LoVo (cell line): Measurements from ENCODE around the gene PBLD.

Experiments
- DNase-seq: peaks from one replicate; pipeline ENCODE4 v3.0.0-alpha.2; 2016; ENCODE audit warnings: low spot score

PBLD gene

DNA sequence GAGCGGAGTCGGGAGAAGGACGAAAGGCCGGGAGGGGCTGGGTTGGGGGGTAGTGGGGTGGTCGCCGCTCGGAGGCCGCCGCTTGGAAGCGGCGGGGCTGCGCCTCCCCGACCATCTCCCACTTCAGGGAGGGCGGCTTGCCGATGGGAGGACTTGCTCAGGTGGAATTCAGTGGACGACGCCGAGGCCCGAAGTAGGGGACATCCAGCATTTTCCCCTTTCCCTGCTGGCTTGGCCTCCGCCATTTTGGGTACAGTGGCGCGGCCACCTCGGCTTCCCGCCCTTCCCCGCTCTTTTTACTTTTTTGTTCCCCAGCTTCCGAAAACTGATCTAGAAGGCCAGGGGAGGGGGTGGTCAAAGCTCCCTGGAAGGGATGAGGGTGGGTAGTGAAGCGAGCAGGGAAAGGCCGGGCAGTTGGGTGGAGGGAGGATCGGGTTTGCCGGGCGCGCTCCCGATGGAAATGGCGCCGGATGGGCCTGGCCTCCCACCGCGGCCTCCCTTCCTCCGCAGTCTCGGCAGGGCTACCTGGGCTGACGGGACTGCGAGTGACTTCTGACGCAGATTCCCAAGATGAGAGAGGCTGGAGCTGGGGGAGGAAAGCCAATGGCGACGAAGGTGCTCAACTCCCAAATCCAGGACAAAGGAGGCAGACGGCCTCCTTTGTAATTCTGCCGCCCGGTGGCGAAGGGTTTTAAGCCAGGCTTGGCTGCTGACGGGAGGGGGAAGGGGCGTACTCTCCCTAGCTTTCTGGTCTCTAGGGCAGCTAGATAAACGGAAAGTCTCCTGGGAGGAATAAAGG lies at the start of gene PBLD:
TSS of gene PBLD (minus strand) at position 670 of the 799 bp plus-strand sequence. CDS start 26,084 bp downstream, outside the sequence.
- DNase-seq = peak; percentile 72

DNA sequence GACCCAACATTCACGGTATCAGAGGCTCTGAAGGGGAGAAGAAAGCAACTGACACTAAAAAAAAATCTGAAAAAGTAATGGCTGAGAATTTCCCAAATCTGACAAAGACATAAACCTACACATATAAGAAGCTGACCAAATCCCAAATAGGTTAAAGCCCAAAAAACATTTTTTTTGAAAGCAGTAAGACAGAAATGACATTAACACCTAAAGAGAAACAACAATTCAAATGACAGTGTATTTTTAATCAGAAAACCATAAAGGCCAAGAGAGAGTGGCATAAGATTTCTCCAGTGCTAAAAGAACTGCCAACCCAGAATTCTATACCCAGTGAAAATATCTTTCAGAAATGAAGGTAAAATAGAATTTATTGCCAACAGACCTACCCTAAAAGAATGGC lies 38.9 kb upstream of the PBLD start:
- DNase-seq = no peak

- DNase-seq = no peak
Observed at GRCh38 chr10:68367121-68367520, 34.4 kb upstream of the PBLD start.

- DNase-seq = no peak
Observed at GRCh38 chr10:68366600-68366999, 33.9 kb upstream of the PBLD start.

DNA sequence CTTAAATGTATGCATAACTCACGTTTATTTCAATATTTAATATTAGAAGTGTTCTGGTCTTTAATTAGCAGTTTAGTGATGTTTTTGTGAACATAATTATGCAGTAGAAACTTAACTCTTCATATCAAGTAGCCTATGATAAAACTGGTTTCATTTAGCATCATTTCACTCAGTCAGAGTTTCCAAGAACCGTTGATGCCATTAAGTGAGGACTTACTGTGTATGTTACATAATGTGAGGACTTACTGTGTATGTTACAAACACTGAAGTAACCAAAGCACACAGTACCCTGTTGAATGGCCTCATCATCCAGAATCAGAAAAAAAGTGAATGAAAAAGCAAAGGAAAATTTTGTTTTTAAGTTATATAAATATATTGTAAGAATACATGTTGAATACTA lies 32.9 kb upstream of the PBLD start:
- DNase-seq = no peak

DNA sequence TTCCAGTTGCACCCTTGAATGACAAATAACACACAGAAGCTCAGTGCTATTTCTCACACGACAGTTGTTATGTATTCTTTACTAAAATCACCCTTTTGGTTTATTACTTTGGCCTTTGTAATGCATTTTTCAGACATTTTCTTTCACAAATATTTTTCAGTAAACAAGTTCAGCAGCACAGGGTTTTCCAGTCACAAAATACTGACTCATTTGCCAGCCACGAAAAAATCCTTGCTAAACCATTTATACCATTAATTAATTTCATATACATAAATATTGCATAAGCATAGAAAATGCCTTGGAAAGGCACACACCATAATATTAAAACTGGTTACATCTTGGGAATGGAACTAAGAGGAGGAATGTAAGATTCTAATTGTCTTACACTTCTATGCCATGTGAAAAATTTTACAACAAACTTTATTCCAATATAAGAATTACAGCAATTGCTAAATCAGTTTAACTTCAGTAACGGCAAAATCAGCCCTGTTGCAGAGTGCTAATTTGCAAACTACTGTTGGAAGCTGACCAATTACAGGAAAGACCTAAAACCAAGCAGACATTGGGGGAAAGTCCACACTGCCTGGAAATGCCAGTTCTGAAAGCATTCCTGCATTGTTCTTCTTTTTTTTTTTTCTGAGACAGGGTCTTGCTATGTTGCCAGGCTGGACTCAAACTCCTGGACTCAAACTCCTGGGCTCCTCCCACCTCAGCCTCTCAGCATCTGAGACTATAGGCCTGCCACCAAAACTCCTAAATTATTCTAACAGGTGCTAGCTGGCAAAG lies 31.6 kb upstream of the PBLD start:
- no peak for DNase-seq

DNA sequence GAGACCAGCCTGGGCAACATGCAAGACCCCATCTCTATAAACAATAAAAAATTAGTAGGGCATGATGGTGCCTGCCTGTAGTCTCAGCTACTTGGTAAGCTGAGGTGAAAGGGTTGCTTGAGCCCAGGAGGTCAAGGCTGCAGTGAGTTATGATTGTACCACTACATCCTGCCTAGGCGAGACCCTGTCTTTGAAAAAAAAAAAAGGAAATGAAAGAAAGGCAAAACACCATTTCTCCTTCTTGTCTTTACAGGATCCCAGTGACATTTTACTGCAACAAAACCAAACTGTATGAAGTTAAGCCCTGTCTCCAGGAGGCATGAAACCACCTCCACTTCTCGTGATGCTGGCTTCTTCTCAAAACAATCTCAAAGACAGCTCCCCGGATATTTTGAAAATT lies 29.9 kb upstream of the PBLD start:
- no peak for DNase-seq

DNA sequence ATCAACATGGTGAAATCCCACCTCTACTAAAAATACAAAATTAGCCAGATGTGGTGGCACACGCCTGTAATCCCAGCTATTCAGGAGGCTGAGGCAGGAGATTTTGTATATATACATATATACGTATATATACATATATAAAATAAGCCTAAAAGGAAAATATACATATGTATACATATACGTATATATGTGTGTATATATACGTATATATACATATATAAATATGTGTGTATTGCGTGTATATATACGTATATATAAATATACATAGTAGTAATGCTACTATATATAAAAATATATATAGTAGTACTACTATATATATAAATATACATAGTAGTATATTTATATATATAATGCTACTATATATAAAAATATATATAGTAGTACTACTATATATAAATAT lies 26.5 kb upstream of the PBLD start:
- no peak for DNase-seq

DNA sequence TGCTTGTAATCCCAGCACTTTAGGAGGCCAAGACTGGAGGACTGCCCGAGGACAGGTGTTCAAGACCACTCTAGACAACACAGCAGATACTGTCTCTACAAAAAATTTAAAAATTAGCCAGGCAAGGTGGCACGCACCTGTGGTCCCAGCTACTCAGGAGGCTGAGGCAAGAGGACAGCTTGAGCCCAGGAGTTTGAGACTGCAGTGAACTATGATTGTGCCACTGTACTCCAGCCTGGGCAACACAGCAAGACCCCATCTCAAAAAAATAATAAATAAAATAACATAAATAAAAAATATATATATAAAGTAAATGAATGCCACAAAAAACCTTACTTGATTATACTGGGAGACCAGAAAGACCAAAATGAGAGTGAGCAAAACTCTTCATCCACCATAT lies 20.8 kb upstream of the PBLD start:
- no peak for DNase-seq

DNA sequence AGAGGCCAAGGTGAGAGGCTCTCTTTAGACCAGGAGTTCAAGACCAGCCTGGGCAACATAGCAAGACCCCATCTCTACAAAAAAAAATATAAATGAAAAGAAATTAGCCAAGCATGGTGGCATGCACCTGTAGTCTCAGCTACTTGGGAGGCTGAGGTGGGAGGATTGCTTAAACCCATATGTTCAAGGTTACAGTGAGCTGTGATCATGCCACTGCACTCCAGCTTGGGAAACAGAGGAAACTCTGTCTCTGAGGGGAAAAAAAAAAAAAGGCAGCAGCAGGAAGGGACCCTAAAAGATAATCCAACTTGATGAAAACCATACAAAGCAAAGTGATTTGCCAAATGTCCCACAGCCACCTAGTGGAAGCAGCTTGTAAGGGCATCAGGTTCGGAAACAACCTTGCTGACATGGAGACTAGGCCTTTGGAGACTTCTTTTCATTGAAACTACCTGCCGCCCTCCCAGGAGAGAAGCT lies 15.6 kb upstream of the PBLD start:
- peak; percentile 40 for DNase-seq

DNA sequence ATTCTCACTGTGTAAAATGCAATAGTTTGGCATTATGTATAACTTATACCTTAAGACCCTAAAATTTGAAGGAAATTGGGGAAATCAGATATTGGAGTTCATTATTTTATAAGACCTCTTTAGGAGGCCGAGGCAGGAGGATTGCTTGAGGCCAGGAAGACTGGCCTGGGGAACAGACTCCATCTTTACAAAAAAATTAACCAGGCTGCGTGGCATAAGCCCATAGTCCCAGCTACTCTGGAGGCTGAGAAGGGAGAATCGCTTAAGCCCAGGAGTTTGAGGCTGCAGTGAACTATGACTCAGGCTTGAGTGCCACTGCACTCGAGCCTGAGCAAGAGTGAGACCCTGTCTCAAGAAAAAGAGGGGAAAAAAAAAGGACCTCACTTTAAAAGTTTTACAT lies 14.0 kb upstream of the PBLD start:
- DNase-seq = no peak

DNA sequence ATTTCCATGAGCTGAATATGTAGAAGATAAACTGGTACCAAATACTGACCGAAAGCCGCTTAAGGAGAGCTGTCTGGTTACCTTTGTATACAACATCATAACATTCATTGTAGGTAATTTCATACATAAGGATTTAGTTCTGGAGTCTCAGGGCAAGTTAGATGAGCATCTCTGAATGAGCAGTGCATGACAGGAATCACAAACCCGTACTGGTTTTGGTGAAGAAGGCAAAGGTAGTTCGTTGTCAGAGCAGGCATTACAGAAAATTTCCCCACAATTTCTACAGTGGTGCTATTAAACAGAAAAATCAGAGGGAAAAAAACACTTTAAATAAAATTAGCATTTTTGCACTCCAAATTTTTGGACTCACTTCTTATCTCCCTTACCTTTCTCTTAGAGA lies 12.9 kb upstream of the PBLD start:
- DNase-seq = no peak

DNA sequence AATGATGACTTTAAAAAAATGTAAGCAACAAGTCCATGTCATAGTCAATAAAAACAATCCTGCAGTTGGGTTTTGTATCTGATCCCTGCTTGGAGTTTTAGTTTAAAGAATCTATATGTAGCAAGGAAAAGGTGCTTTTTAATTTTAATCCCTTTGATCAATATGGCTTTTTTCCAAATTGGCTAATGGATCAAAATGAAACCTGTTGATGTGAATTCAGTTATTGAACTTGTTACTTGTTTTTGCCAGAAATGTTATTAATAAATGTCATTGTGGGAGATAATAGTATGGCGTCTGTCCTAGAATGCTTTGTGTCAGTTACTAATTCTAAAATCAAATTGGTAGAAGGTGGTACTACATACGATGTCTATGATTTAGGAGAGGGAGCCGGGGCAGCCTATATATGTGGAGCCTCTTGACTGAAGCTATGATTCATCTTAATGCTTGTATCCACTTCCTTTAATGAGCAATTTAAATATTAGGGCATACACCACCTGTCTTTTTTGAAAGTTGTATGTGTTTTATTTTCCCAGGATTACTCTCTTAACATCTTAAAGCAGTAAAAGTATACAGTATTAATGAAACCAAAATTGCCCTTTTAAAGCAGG lies 10.3 kb upstream of the PBLD start:
- DNase-seq = no peak

DNA sequence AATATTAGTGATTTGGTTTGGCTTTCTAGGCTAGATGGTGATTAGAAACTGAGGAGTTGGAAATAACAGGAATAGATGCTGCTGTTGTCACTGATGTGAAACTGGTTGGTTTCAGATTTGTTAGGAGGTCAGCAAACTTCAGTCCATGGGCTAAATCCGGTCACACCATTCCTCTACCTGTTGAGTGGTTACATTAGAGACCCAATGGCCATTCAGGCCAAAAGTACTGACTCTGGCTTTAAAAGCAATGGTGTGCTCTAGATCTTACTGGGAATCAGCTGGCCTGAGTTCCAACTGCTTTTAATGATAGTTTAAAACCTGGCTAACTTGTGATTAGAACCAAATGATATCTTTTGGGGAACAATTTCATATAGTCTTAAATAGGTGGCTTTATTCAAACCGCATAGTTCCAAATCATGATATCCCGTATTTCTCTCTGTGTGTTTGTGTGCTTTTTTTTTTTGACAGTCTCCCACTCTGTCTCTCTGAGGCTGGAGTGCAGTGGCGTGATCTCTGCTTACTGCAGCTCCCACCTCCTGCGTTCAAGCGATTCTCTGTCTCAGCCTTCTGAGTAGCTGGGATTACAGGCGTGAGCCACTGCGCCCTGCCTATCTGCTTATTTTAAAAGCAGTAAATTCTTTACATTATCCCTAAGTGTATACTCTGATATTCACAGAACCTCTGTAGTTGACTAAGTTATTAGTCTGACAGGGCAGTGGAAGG lies 7.8 kb upstream of the PBLD start:
- no peak for DNase-seq

- no peak for DNase-seq
Observed at GRCh38 chr10:68336754-68337351, 4.1 kb upstream of the PBLD start.

DNA sequence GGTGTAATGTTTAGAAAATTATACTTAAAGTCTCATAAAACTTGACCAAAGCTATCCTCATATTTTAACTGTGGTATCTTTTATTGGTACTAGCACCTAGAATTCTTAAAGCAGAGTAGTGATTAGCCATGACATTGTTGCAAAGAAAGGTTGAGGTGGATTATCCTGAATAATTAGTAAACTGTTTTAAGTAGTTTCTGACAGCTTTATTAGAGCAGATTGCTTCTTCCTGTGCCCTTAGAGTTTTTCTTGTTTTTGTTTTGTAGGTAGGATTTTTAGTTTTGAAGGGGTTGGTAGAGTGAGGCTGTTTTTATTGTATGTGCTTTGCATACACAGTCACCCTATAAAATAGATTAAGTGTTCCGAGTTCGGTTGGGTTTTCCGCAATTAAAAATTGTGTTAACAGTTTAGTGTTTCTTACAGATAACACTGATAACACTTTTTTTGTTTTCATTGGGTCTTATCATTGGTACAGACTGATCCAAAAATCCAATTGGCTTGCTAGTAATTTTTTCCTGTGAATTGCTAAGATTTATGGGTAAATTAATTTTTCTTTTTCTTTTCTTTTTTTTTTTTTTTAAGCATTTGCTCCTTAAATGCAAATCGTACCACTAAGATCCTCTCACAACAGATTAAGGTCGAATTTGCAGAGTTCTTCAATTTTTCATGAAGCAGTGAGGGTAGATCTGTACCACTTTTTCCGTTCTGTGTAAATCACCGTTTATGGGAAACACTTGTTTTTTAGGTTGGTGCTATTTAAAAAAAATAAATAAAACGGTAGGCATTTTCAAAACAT lies 2.1 kb upstream of the PBLD start:
- no peak for DNase-seq

GRCh38 chr10:68333440-68334431 lies 1.0 kb upstream of the PBLD start:
- DNase-seq = no peak

DNA sequence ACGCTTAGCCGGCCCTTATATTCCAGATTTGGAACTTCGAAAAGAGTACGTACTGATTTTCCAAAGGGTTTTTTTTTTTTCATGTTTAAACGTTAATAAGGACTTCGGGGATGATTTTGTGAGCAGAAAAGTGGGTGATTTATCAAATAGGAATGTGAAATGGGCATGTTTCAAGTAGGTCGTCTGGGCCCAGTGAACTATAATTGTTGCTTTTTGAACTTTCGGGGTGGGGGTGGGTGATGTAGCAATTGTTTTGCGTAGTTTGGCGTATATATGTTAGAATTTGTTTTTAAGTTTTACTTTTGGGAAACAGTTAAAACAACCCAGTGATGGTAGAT lies 299 bp upstream of the PBLD start:
- no peak for DNase-seq

- peak; percentile 98 for DNase-seq
Observed at GRCh38 chr10:68331455-68332258, 1.1 kb downstream of the PBLD start, which contains the start of gene HNRNPH3. Gene HNRNPH3, plus strand, starts transcription at chr10:68332064. Its CDS starts 5,158 bp downstream, at chr10:68337222.
